Transverse colon (tissue), 4 donors: Measurements from ENCODE around the gene CDK14. TPM values are rescaled to one million over a fixed set of nuclear protein-coding genes. Genes with fewer than 3 reads are reported as not detected.

Experiments used
- DNase-seq: peaks from one replicate; pipeline ENCODE4 v3.0.0-alpha.2; 2019
- H3K27ac ChIP-seq, 4 donors: fragments of 200-600 bp; sonication (generic); 2 replicates each; pipeline ENCODE4 v1.5.1; 2016 to 2018; ENCODE audit warnings: inconsistent platforms in 4 of 4
- H3K27me3 ChIP-seq: fragments of 200-600 bp; sonication (generic); 2 replicates; pipeline ENCODE4 v1.5.1; 2017; ENCODE audit warnings: inconsistent platforms
- H3K36me3 ChIP-seq, 4 donors: fragments of 200-600 bp; sonication (generic); 2 replicates each; pipeline ENCODE4 v1.5.1; 2017 to 2019; ENCODE audit warnings: inconsistent platforms in 4 of 4
- H3K4me1 ChIP-seq, 4 donors: fragments of 200-600 bp; sonication (generic); 2 replicates each; pipeline ENCODE4 v1.5.1; 2017 to 2020; ENCODE audit warnings: inconsistent platforms in 4 of 4
- H3K4me3 ChIP-seq, 4 donors: fragments of 200-600 bp; sonication (generic); 1 replicate in 1 of 4; 2 replicates in 3 of 4; pipeline versions ENCODE4 v1.5.1 to v1.6.1; 2017 to 2019; ENCODE audit warnings: inconsistent platforms in 4 of 4
- H3K9me3 ChIP-seq, 2 donors: fragments of 200-600 bp; sonication (generic); 2 replicates each; pipeline ENCODE4 v1.5.1; 2017 to 2019; ENCODE audit warnings: inconsistent platforms in 2 of 2
- CTCF ChIP-seq, 5 experiments: fragments of 200-600 bp in 3 of 5; fragments of 450-650 bp in 2 of 5; sonication (generic) in 3 of 5; IDR thresholded peaks; 1 replicate in 2 of 5; 2 replicates in 3 of 5; pipeline ENCODE4 v1.5.1; 2016 to 2017; ENCODE audit warnings: antibody characterized with exemption in 5 of 5, inconsistent platforms in 3 of 5, mild to moderate bottlenecking in 2 of 5, moderate library complexity in 1 of 5
- EP300 ChIP-seq: sonication (generic); formaldehyde crosslinking; IDR thresholded peaks from one replicate; pipeline ENCODE4 v1.6.1; 2017; ENCODE audit warnings: antibody characterized with exemption, low read depth
- POLR2A ChIP-seq: fragments of 450-650 bp; IDR thresholded peaks from one replicate; pipeline ENCODE4 v1.6.1; 2016; ENCODE audit warnings: antibody characterized with exemption, mild to moderate bottlenecking, moderate library complexity
- POLR2AphosphoS5 ChIP-seq, 3 donors: sonication (generic); formaldehyde crosslinking; IDR thresholded peaks; one replicate each; pipeline ENCODE4 v1.6.1; 2016; ENCODE audit warnings: antibody characterized with exemption in 3 of 3
- WGBS, 2 donors: methylation state at CpG; one replicate each; pipeline ENCODE4 v1.1.5; 2018; ENCODE audit warnings: low coverage in 1 of 2; 5-methylcytosine and 5-hydroxymethylcytosine counted together
- in situ Hi-C, 4 donors: fragments of 200-750 bp; cut with MboI; loops; one replicate each; pipeline versions ENCODE4 v1.15.0 to v1.15.1; 2017; ENCODE audit warnings: low sequenced_read_pairs in 3 of 4, low pct_ligation_motif_present in 1 of 4, low pct_unique_long_range_greater_than_20kb in 1 of 4
- intact Hi-C: fragments of 100-400 bp; cut with DNase I; formaldehyde crosslinking; loops from one replicate; pipeline ENCODE4 v1.15.1; 2023; ENCODE audit warnings: low total_unique reads
- total RNA-seq, 4 donors: library from RNA; depleted of rRNA; stranded (reverse); fragments of >200 nt; gene quantifications; one replicate each; pipeline ENCODE4 v1.1.0, GENCODE V29; 2016

The CDK14 gene
- total RNA-seq, 4 donors from 2014 or later, result 0.40 to 15.4 (median 4.8) TPM

DNA sequence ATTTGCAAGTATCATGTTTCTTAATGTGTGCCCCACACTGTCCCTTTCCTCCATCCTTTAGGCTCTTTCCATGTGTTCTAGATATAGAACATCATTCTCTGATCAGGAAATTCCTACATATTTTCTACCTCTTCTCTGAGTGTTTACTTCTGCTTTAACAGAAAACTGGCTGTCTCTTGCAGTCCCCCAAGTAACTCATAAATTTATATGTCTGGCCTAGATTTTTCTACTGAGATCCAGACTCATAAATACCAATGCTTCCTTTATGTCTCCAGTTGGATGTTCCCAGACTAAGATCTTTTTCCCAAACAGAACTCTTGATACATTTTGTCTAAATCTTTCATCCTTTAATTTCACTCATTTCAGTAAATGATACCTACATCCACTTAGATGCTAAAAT, 181.8 kb downstream of the CDK14 start:
- in situ Hi-C loops, result no loop called here
- Histone ChIP-seq H3K9me3 (no peaks in the 10 kb centered on the region), H3K4me1 (peaks cover 0 to 10% (median 6%) of the 10 kb centered on the region in 4 donors), H3K36me3 (no peaks in the 10 kb centered on the region), H3K27me3 (no peaks in the 10 kb centered on the region), H3K27ac (peak overlapping the region in 3 of 4 donors; percentile 34 to 48 (median 37)), H3K4me3 (no peak overlapping the region)
- DNase-seq, result no peak
- TF ChIP-seq CTCF (IDR thresholded peaks at IDR 0.05) (no peak), EP300 (no peak), POLR2AphosphoS5 (IDR thresholded peaks at IDR 0.05) (no peak), POLR2A (no peak)
- intact Hi-C loops, result no loop called here

GRCh38 chr7:90788052-90788451, 191.9 kb downstream of the CDK14 start:
- Histone ChIP-seq H3K9me3 (no peaks in the 10 kb centered on the region), H3K4me1 (no peaks in the 10 kb centered on the region), H3K27me3 (no peaks in the 10 kb centered on the region), H3K27ac (no peak overlapping the region), H3K4me3 (no peak overlapping the region), H3K36me3 (no peaks in the 10 kb centered on the region)
- DNase-seq, result no peak
- in situ Hi-C loops, result no loop called here
- TF ChIP-seq POLR2A (no peak), CTCF (IDR thresholded peaks at IDR 0.05) (no peak), EP300 (no peak), POLR2AphosphoS5 (IDR thresholded peaks at IDR 0.05) (no peak)
- WGBS, 2 donors, result 85 to 90% methylated on average over 2 to 4 of the region's 4 CpGs
- intact Hi-C loops, result no loop called here

GRCh38 chr7:90789736-90790306, 193.7 kb downstream of the CDK14 start:
- WGBS, 2 donors, result 96 to 100% methylated on average over 1 of the region's 1 CpG
- Histone ChIP-seq H3K36me3 (no peaks in the 10 kb centered on the region), H3K27ac (no peak overlapping the region), H3K27me3 (no peaks in the 10 kb centered on the region), H3K4me3 (no peak overlapping the region), H3K4me1 (no peaks in the 10 kb centered on the region), H3K9me3 (peaks cover 0 to 8% of the 10 kb centered on the region in 2 donors)
- TF ChIP-seq CTCF (IDR thresholded peaks at IDR 0.05) (no peak), POLR2A (no peak), EP300 (no peak)
- intact Hi-C loops, result no loop called here
- DNase-seq, result no peak
- in situ Hi-C loops, result no loop called here

GRCh38 chr7:90791596-90791995, 195.5 kb downstream of the CDK14 start:
- in situ Hi-C loops (no loop called here), intact Hi-C loops (no loop called here)
- TF ChIP-seq EP300, result no peak
- no peak for TF ChIP-seq POLR2AphosphoS5 (IDR thresholded peaks at IDR 0.05)
- no peak for TF ChIP-seq CTCF (IDR thresholded peaks at IDR 0.05)
- no peak for TF ChIP-seq POLR2A
- no peak overlapping the region for H3K27ac ChIP-seq
- H3K36me3 ChIP-seq, result no peaks in the 10 kb centered on the region
- peaks cover 0 to 8% of the 10 kb centered on the region in 2 donors for H3K9me3 ChIP-seq
- H3K4me1 ChIP-seq, result no peaks in the 10 kb centered on the region
- H3K27me3 ChIP-seq, result no peaks in the 10 kb centered on the region
- WGBS, 2 donors, result 50 to 63% methylated on average over 2 to 3 of the region's 3 CpGs
- no peak for DNase-seq
- no peak overlapping the region for H3K4me3 ChIP-seq
